GM19455 (cell line): ENCODE data around the gene PTPRB.

Source experiments
- ATAC-seq: cut with Tn5 transposase; IDR thresholded peaks from one replicate; pipeline ENCODE4 v1.9.1; 2021; ENCODE audit not compliant: unreplicated experiment

Gene PTPRB

GRCh38 chr12:70644861-70645260 lies 7.6 kb upstream of the PTPRB start:
- no peak for ATAC-seq

GRCh38 chr12:70643939-70644338 lies 6.7 kb upstream of the PTPRB start:
- ATAC-seq, result no peak

DNA sequence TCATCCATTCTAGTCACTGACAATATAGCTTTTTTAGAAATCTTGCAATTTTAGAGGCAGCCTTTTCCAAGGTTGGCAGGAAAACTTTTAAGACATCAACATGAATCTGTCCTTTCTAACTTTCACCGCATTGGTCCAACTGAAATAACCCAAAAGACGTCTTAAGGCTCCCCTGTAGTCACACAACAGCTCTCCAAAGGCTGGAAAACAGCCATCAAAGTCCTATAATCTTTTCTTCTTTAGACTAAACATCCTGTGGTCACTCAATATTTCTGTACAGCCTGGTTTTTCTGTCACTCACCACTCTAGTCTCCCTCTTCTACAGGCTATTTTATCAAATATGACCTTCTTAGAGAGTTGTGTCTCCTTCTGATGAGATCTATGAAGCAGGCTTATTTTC lies 4.5 kb upstream of the PTPRB start:
- no peak for ATAC-seq

DNA sequence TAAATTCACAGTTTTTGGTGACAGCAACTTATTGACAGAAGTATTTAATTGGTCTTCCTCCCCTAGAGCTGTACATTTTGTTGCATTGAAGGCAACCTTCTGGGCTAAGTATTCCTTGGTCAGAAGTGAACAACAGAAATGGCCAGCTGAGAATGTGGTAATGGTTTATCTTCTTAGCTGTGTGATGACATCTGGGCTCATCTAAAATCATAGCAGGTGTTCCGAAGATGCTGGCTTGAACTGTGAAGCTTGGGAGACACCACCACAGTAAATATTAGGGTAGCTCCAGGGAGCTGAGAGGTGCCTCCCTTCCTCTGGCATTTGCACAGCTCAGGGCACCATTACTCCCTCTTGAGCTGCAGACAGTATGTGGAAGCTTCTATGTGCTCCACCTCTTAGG lies 3.7 kb upstream of the PTPRB start:
- no peak for ATAC-seq

DNA sequence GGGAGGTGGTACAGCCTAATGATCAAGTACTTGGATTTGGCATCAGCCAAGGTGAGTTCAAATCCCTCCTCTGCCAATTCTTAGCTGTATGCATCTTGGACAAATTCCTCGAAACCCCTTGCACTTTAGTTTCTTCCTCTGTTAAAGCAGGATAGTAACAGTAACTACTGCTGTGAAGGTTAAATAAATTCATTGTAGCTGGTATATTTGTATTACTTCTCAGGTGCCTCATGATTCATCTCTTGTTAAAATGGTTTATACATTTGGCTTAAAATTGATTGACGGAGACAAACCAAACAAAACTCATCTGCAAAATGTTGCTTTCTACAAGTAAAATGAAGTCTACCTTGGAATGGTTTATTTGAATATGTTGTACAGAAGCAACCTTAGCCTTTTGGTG lies 2.3 kb upstream of the PTPRB start:
- ATAC-seq, result no peak

DNA sequence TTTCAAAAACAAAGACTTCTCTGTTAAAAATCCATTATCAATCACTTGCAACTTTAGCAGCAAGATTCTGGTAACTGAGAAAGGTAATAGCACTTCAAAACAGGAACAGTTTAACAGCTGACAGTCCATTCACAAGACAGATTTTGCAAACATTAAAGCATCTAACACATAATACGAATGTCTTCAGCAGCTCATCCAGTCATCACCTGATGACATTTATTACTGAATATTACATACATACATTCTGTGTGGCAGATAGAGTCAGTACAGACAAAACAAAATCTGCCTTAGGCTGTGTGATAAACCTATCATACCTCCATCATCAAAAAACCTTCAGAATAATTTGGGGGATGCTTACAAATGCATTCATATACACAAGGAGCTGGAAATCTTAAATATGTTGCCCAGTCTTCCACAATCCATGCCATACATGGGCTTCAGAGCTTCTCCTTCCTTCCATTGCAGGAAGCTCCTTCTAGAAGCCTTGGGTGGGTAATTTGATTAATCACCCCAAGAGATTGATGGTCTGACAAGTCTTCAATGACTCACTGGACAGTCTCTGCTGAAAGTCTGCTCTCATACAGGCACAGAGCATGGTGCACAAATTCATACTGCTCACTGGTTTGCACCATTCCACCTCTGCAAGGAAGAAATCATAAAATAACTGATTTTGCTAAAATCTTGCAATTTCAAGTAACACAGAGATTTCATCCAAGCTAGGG lies 1.6 kb upstream of the PTPRB start:
- no peak for ATAC-seq

DNA sequence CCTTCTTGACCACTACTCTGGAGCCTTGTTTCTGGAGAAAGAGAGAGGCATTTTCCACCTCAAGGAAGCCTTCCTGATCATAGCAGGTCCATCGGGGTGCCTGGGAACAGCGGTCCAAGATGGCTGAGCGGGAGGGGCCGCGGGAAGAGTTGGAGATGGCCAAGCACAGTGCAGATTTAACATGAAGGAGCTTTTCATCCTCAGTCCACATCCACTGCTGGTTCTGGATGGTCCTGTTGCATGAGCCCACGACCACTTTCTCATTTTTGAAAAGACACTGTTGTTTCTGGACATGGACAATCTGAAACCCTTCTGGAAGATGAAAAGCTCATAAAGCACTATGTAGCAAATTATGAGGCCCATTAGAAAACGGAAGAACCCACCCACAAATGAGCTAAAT lies 1.5 kb downstream of the PTPRB start:
- ATAC-seq, result no peak

GRCh38 chr12:70628701-70629480 lies 8.3 kb downstream of the PTPRB start:
- no peak for ATAC-seq

- no peak for ATAC-seq
Measured at GRCh38 chr12:70627677-70628076, 9.6 kb downstream of the PTPRB start.

DNA sequence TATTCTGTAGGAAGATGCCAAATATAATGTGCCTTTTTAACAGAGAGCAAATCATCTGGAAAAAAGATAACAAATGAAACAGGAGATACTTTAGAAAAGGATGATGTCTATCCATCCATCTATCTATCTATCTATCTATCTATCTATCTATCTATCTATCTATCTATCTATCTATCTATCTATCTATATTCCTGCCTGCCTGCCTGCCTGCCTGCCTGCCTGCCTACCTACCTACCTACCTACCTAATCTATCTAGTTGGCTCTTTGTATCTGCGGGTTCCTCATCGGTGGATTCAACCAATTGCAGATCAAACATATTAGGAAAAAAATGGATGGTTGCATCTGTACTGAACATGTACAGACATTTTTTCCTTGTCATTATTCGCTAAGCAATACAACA lies 11.0 kb downstream of the PTPRB start:
- ATAC-seq, result no peak

DNA sequence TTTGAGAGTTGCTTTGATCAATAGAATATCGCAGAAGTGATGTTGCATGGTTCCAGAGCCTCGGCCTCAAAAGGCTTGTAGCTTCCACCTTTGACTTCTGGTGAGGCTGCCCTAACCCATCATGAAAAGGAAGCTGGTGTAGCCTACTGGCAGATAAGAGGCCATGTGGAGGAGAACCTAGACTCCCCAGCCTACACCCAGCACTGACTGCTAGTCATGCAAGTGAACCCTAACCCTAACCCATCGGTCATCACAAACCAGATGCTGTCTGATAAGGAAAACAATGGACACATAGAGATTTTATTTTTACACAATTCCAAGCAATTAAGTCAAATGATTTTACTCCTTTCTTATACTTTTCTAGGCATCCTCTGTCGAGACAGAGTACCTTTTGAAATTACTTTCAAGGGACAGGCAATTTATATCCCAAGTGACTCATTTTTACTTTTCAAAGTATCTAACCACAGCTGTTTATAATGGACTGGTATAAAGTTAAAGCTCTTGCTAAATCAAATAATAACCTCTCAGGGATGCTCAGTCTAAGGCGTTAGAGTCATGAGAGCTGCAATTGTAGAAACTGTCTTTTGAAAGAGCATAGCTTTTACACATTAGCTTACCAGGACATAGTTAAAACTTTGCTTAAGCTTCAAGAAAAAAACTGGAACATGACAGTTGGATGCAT lies 17.6 kb downstream of the PTPRB start:
- ATAC-seq, result no peak

DNA sequence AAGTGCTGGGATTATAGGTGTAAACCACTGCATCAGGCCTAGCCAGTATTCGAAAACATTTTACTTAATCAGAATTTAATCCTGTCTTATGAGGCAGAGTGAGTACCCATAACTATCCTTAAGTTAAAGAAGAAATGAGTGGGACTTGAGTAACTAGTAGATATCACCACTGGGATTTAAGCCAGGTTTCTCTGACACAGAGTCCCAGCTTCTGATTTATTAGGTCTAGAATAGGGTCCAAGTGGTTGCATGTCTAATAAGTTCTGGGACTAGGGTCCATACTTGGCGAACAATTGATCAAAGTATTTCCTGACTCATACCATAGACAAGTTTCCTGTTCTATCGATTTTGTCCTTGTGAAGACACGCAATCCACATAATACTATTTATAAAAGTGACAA lies 18.9 kb downstream of the PTPRB start:
- no peak for ATAC-seq

GRCh38 chr12:70617450-70617849 lies 19.8 kb downstream of the PTPRB start:
- ATAC-seq, result no peak

DNA sequence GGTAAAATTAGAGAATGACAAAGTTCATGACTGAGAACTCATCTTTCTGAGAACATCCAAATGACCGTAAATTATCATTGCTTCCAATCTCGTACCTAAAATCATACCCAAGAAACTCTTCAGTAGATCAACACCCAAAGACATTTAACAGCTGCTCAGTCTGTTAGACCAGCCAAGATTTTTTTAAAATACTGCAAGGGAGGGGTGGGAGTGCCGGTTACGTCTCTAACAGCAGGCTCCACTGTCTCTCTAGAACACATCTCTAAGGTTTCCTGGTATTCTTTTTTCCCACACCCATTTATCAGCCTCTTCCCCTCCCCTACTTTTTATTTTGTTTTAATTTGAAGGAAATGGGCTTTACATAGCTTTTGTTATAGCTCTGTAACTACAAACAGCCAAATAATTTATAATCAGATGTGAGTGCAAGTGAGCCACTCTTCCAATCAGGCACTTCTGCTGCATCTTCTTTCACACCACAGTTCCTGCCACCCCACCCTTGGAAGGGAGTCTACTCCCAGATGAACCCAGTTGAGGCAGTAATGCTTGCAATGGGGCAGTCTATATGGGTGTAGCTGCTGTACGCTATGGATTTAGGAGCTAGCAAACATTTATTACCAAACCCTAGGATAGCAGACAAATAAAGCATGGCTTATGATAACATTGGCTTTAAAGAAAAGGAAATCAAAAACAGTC lies 21.9 kb downstream of the PTPRB start:
- no peak for ATAC-seq

DNA sequence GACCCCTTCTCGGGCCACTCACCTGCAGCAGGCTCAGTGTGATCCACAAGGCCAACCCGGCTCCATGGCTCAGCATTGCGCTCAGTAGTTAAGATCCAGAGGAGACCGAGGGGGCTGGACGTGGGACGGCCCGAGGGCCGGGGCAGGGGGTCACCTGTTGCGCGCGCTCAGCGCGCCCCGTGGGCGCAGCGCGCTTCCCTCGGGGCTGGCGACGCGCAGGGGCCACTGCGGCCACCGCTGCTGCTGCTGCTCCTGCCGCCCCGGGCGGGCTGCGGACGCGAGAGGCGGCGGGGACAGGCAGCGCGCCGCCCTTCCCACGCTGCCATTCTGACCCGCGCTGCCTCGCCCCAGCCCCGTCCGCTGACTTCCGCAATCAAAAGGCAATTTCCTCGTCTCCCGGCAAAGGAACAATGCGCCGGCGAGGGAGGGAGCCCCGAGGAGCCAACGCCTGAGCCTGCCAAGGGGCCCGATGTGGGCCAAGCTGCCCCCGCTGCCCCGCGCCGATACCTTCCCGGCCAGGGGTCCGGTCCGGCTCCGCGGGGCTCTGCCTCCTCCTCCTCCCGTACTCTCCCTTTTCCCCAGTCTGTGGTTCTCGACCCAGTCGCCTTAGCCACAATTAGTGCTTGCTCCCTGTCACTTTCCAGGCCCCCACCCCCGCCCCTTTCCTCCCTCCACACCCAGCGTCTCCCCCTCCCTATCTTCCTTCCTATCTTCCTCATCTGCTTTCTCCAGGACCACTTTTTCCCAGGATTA lies 27.3 kb downstream of the PTPRB start:
- ATAC-seq, result no peak

GRCh38 chr12:70609203-70609602 lies 28.0 kb downstream of the PTPRB start:
- ATAC-seq, result no peak

DNA sequence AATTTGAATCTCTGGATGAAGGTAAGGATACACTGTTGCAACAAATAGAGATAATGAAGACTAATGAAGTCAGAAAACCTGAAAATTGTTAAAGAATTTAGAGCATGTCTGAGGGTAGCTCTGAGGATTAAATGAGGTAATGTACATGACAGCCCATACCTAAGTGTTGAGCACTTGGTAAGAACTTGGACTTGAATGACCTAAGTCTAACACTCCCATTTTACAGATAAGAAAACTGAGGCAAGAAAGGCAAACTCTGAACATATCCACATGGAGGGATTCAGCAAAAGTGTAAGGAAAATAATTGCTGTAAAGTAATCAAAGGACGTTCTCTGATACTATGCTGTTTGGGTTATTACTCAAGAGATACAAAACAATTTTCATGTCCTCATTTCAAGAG lies 29.0 kb downstream of the PTPRB start:
- no peak for ATAC-seq

GRCh38 chr12:70607107-70607506 lies 30.1 kb downstream of the PTPRB start:
- ATAC-seq, result no peak

GRCh38 chr12:70605976-70606375 lies 31.3 kb downstream of the PTPRB start:
- no peak for ATAC-seq

DNA sequence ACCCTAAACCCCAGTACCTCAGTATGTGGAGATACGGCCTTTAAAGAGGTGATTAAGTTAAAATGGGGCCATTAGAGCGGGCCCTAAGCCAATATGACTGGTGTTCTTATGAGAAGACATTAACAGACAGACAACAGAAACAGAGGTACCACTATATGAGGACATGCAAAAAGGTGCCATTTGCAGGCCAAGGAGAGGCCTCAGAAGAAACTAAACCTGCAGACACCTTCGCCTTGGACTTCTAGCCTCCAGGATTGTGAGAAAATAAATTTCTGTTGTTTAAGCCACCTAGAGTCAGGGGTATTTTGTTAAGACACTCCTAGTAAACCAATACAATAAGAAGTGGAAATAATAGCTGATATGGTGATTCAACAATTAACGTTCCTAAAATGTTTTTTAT lies 32.6 kb downstream of the PTPRB start:
- ATAC-seq, result no peak

DNA sequence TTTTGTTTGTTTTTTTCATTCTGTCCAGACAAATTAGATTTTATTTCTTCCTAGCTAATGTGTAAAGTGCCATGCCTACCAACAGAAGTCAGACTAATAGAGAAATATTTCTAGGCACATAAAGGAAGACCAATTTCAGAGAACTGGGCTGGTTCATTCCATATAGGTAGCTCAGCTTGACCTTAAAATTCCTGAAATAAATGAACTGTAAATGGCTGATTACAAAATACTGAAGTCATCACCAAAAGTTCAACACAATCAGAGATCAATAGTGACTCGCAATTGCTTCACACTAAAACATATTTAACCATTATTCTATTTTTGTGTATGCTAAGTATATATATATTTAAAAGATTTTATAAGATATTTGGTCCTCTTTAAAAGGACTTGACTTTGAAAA lies 34.2 kb downstream of the PTPRB start:
- no peak for ATAC-seq
